HepG2 (cell line): ENCODE results near the gene DMPK. TPM values are rescaled to one million over a fixed set of nuclear protein-coding genes. Genes with fewer than 3 reads are reported as not detected.

Source experiments
- ADNP ChIP-seq: sonication (generic); formaldehyde crosslinking; IDR thresholded peaks from 2 replicates; pipeline ENCODE4 v1.4.0; 2020; ENCODE audit warnings: missing genetic modification reagents
- CC2D1A ChIP-seq: sonication (generic); formaldehyde crosslinking; IDR thresholded peaks from 2 replicates; pipeline ENCODE4 v1.8.1; 2023; ENCODE audit warnings: mild to moderate bottlenecking, missing genetic modification reagents
- ERF ChIP-seq: IDR thresholded peaks from 2 replicates; pipeline ENCODE4 v1.6.1; 2018; ENCODE audit warnings: missing biosample characterization, missing genetic modification reagents
- FOXA1 ChIP-seq, 2 experiments: fragments of 450-650 bp in 1 of 2; sonication (generic) in 1 of 2; formaldehyde crosslinking in 1 of 2; IDR thresholded peaks; 2 replicates each; pipeline versions ENCODE4 v1.4.0 to v1.6.1; 2016 to 2020; ENCODE audit warnings: missing genetic modification reagents in 1 of 2
- HNF4A ChIP-seq: sonication (generic); formaldehyde crosslinking; IDR thresholded peaks from 2 replicates; pipeline ENCODE4 v1.4.0; 2020; ENCODE audit warnings: missing genetic modification reagents
- MTA1 ChIP-seq: sonication (generic); formaldehyde crosslinking; IDR thresholded peaks from 2 replicates; pipeline ENCODE4 v1.4.0; 2020; ENCODE audit warnings: missing genetic modification reagents, mild to moderate bottlenecking, borderline replicate concordance
- PPARG ChIP-seq: conservative IDR thresholded peaks from 2 replicates; pipeline ENCODE4 v1.6.1; 2016; ENCODE audit warnings: missing biosample characterization, missing genetic modification reagents
- RFX3 ChIP-seq: IDR thresholded peaks from 2 replicates; pipeline ENCODE4 v1.6.1; 2016; ENCODE audit warnings: missing biosample characterization, missing genetic modification reagents
- RXRA ChIP-seq: sonication (generic); formaldehyde crosslinking; IDR thresholded peaks from 2 replicates; pipeline ENCODE4 v1.5.1; 2020; ENCODE audit warnings: missing genetic modification reagents
- SIX4 ChIP-seq: sonication (generic); formaldehyde crosslinking; IDR thresholded peaks from 2 replicates; pipeline ENCODE4 v1.4.0; 2020; ENCODE audit warnings: missing genetic modification reagents
- SOX5 ChIP-seq: IDR thresholded peaks from 2 replicates; pipeline ENCODE4 v1.6.1; 2016; ENCODE audit warnings: borderline replicate concordance
- XBP1 ChIP-seq: sonication (generic); formaldehyde crosslinking; IDR thresholded peaks from 2 replicates; pipeline ENCODE4 v1.5.0; 2020; ENCODE audit warnings: missing genetic modification reagents
- ZNF235 ChIP-seq: sonication (generic); formaldehyde crosslinking; IDR thresholded peaks from 2 replicates; pipeline ENCODE4 v1.8.1; 2023; ENCODE audit warnings: mild to moderate bottlenecking, missing genetic modification reagents, borderline replicate concordance
- ZNF383 ChIP-seq: sonication (generic); formaldehyde crosslinking; IDR thresholded peaks from 2 replicates; pipeline ENCODE4 v1.4.0; 2020; ENCODE audit warnings: missing genetic modification reagents, mild to moderate bottlenecking, borderline replicate concordance
- ZNF556 ChIP-seq: sonication (generic); formaldehyde crosslinking; IDR thresholded peaks from 2 replicates; pipeline ENCODE4 v1.4.0; 2020; ENCODE audit warnings: mild to moderate bottlenecking, missing genetic modification reagents, borderline replicate concordance
- ZNF569 ChIP-seq: sonication (generic); formaldehyde crosslinking; IDR thresholded peaks from 2 replicates; pipeline ENCODE4 v1.5.0; 2020; ENCODE audit warnings: mild to moderate bottlenecking, missing genetic modification reagents, moderate library complexity, borderline replicate concordance
- ZNF749 ChIP-seq: sonication (generic); formaldehyde crosslinking; IDR thresholded peaks from 2 replicates; pipeline ENCODE4 v1.8.0; 2022; ENCODE audit warnings: mild to moderate bottlenecking, missing genetic modification reagents, moderate library complexity, borderline replicate concordance
- ZNF775 ChIP-seq: sonication (generic); formaldehyde crosslinking; IDR thresholded peaks from 2 replicates; pipeline ENCODE4 v1.4.0; 2020; ENCODE audit warnings: missing genetic modification reagents, mild to moderate bottlenecking, moderate library complexity, borderline replicate concordance
- polyA plus RNA-seq, 8 experiments: library from polyadenylated mRNA; depleted of rRNA in 3 of 8; stranded (reverse) in 7 of 8; unstranded in 1 of 8; fragments of >200 nt; fragmentation: Illumina TruSeq in 4 of 8; extraction: Trizol in 4 of 8; gene quantifications; 2 replicates each; pipeline versions ENCODE4 v1.2.1 to v1.2.3, GENCODE V29; 2011 to 2016; ENCODE audit warnings: low read depth in 4 of 8, missing spikeins in 1 of 8, mixed read lengths in 1 of 8; ENCODE audit not compliant: insufficient read depth in 1 of 8
- total RNA-seq, 5 experiments: library from RNA; depleted of rRNA; stranded (reverse); fragments of >200 nt; fragmentation: Illumina TruSeq; extraction: Trizol; gene quantifications; 2 replicates each; pipeline ENCODE4 v1.2.3, GENCODE V29; 2016; ENCODE audit warnings: low read depth in 1 of 5
- TF ChIP-seq, protein P1 (sequence below): sonication (generic); formaldehyde crosslinking; IDR thresholded peaks from 2 replicates; pipeline ENCODE4 v1.5.1; 2020; ENCODE audit warnings: mild to moderate bottlenecking, missing genetic modification reagents, moderate library complexity
- TF ChIP-seq, protein P2 (sequence below): sonication (generic); formaldehyde crosslinking; IDR thresholded peaks from 2 replicates; pipeline ENCODE4 v1.4.0; 2020; ENCODE audit warnings: mild to moderate bottlenecking, missing genetic modification reagents
- TF ChIP-seq, protein P3 (sequence below): sonication (generic); formaldehyde crosslinking; IDR thresholded peaks from 2 replicates; pipeline ENCODE4 v1.4.0; 2020; ENCODE audit warnings: missing genetic modification reagents
- TF ChIP-seq, protein P4 (sequence below): sonication (generic); formaldehyde crosslinking; IDR thresholded peaks from 2 replicates; pipeline ENCODE4 v1.5.0; 2020; ENCODE audit warnings: mild to moderate bottlenecking, missing genetic modification reagents
- TF ChIP-seq, protein P5 (sequence below): sonication (generic); formaldehyde crosslinking; IDR thresholded peaks from 2 replicates; pipeline ENCODE4 v1.5.0; 2020; ENCODE audit warnings: missing genetic modification reagents

Gene DMPK
- total and polyA plus RNA-seq, 2 of the 13 experiments (the other 11 are each of a cell fraction or from before 2014, with no cell fraction given): 5.3 to 8.8 TPM

DNA sequence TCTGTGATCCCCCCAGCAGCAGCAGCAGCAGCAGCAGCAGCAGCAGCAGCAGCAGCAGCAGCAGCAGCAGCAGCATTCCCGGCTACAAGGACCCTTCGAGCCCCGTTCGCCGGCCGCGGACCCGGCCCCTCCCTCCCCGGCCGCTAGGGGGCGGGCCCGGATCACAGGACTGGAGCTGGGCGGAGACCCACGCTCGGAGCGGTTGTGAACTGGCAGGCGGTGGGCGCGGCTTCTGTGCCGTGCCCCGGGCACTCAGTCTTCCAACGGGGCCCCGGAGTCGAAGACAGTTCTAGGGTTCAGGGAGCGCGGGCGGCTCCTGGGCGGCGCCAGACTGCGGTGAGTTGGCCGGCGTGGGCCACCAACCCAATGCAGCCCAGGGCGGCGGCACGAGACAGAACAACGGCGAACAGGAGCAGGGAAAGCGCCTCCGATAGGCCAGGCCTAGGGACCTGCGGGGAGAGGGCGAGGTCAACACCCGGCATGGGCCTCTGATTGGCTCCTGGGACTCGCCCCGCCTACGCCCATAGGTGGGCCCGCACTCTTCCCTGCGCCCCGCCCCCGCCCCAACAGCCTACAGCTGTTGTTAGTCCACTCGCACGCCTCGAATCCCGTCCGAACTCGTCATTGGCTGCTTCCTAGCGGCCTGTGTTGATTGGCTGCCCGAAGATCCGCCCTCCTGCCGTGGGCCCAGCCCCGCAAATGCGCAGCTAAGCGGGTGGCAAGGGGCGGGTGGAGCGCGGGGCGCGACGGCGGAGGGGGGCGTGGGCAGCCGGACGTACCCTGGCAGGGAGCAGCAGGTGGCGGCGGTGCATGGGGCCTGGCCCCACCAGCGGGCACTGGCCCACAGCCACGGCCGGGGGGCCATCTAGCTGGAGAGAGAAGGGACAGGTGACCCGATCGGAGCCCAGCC, 11.8 kb downstream of the DMPK start (continued):
- TF ChIP-seq ZNF569 (CRISPR knock-in tag) (no peak), ZNF556 (CRISPR knock-in tag) (peak; percentile 30; the same call in 1 of the 2 replicates), XBP1 (peak; percentile 73; the same call in 1 of the 2 replicates), MTA1 (no peak), PPARG (CRISPR knock-in tag) (peak; percentile 43; the same call in 1 of the 2 replicates), ZNF235 (CRISPR knock-in tag) (no peak), ERF (CRISPR knock-in tag) (peak; percentile 85; the same call in 1 of the 2 replicates), ZNF749 (peak; percentile 46; the same call in 1 of the 2 replicates), FOXA1 (IDR thresholded peaks at IDR 0.05) (no peak), FOXA1 (CRISPR knock-in tag; IDR thresholded peaks at IDR 0.05) (peak; percentile 61), RXRA (peak; percentile 60; the same call in 1 of the 2 replicates), ZNF775 (CRISPR knock-in tag) (no peak), ADNP (CRISPR knock-in tag) (no peak), ZNF383 (CRISPR knock-in tag) (no peak), RFX3 (CRISPR knock-in tag) (no peak), CC2D1A (CRISPR knock-in tag) (no peak), SIX4 (no peak), HNF4A (CRISPR knock-in tag) (no peak; the same call in 1 of the 2 replicates), SOX5 (CRISPR knock-in tag) (peak; percentile 36; the same call in 1 of the 2 replicates)
- TF ChIP-seq, protein P1, sequence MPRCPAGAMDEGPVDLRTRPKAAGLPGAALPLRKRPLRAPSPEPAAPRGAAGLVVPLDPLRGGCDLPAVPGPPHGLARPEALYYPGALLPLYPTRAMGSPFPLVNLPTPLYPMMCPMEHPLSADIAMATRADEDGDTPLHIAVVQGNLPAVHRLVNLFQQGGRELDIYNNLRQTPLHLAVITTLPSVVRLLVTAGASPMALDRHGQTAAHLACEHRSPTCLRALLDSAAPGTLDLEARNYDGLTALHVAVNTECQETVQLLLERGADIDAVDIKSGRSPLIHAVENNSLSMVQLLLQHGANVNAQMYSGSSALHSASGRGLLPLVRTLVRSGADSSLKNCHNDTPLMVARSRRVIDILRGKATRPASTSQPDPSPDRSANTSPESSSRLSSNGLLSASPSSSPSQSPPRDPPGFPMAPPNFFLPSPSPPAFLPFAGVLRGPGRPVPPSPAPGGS (CRISPR knock-in tag): peak; percentile 75
- TF ChIP-seq, protein P2, sequence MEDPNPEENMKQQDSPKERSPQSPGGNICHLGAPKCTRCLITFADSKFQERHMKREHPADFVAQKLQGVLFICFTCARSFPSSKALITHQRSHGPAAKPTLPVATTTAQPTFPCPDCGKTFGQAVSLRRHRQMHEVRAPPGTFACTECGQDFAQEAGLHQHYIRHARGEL (CRISPR knock-in tag): no peak
- TF ChIP-seq, protein P3, sequence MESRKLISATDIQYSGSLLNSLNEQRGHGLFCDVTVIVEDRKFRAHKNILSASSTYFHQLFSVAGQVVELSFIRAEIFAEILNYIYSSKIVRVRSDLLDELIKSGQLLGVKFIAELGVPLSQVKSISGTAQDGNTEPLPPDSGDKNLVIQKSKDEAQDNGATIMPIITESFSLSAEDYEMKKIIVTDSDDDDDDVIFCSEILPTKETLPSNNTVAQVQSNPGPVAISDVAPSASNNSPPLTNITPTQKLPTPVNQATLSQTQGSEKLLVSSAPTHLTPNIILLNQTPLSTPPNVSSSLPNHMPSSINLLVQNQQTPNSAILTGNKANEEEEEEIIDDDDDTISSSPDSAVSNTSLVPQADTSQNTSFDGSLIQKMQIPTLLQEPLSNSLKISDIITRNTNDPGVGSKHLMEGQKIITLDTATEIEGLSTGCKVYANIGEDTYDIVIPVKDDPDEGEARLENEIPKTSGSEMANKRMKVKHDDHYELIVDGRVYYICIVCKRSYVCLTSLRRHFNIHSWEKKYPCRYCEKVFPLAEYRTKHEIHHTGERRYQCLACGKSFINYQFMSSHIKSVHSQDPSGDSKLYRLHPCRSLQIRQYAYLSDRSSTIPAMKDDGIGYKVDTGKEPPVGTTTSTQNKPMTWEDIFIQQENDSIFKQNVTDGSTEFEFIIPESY (CRISPR knock-in tag): peak; percentile 12; the same call in 1 of the 2 replicates
- TF ChIP-seq, protein P4, sequence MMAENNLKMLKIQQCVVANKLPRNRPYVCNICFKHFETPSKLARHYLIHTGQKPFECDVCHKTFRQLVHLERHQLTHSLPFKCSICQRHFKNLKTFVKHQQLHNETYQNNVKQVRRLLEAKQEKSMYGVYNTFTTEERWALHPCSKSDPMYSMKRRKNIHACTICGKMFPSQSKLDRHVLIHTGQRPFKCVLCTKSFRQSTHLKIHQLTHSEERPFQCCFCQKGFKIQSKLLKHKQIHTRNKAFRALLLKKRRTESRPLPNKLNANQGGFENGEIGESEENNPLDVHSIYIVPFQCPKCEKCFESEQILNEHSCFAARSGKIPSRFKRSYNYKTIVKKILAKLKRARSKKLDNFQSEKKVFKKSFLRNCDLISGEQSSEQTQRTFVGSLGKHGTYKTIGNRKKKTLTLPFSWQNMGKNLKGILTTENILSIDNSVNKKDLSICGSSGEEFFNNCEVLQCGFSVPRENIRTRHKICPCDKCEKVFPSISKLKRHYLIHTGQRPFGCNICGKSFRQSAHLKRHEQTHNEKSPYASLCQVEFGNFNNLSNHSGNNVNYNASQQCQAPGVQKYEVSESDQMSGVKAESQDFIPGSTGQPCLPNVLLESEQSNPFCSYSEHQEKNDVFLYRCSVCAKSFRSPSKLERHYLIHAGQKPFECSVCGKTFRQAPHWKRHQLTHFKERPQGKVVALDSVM (CRISPR knock-in tag): no peak; the same call in 1 of the 2 replicates
- TF ChIP-seq, protein P5, sequence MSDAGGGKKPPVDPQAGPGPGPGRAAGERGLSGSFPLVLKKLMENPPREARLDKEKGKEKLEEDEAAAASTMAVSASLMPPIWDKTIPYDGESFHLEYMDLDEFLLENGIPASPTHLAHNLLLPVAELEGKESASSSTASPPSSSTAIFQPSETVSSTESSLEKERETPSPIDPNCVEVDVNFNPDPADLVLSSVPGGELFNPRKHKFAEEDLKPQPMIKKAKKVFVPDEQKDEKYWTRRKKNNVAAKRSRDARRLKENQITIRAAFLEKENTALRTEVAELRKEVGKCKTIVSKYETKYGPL: 0 out of 2 replicates have a peak, but pooled peaks have one; percentile 75
